Esophagus muscularis mucosa (tissue), 4 donors: ENCODE measurements around the gene PXDN. TPM values are rescaled to one million over a fixed set of nuclear protein-coding genes. Genes with fewer than 3 reads are reported as not detected.

Experiments used
- DNase-seq: peaks from one replicate; pipeline ENCODE4 v3.0.0-alpha.2; 2017; ENCODE audit errors: extremely low spot score
- H3K27ac ChIP-seq, 4 donors: fragments of 200-600 bp; sonication (generic); replicated peaks in 1 of 4; 1 replicate in 3 of 4; 2 replicates in 1 of 4; pipeline ENCODE4 v1.5.1; 2016 to 2019; ENCODE audit warnings: mild to moderate bottlenecking in 1 of 4
- H3K27me3 ChIP-seq, 4 donors: fragments of 200-600 bp; sonication (generic); one replicate each; pipeline versions ENCODE4 v1.5.1 to v1.6.0; 2016 to 2019
- H3K36me3 ChIP-seq, 4 donors: fragments of 200-600 bp; sonication (generic); one replicate each; pipeline ENCODE4 v1.5.1; 2016 to 2019
- H3K4me1 ChIP-seq, 4 donors: fragments of 200-600 bp; sonication (generic); one replicate each; pipeline ENCODE4 v1.5.1; 2016 to 2019
- H3K4me3 ChIP-seq, 4 donors: fragments of 200-600 bp; sonication (generic); 1 replicate in 2 of 4; 2 replicates in 2 of 4; pipeline ENCODE4 v1.5.1; 2016 to 2019; ENCODE audit warnings: mild to moderate bottlenecking in 4 of 4, moderate library complexity in 1 of 4
- H3K9me3 ChIP-seq, 4 donors: fragments of 200-600 bp; sonication (generic); 1 replicate in 3 of 4; 2 replicates in 1 of 4; pipeline ENCODE4 v1.5.1; 2016 to 2019
- CTCF ChIP-seq, 3 experiments: fragments of 200-600 bp in 2 of 3; fragments of 450-650 bp in 1 of 3; sonication (generic) in 2 of 3; IDR thresholded peaks; one replicate each; pipeline ENCODE4 v1.5.1; 2017 to 2019; ENCODE audit warnings: antibody characterized with exemption in 3 of 3, mild to moderate bottlenecking in 2 of 3, moderate library complexity in 1 of 3
- EP300 ChIP-seq: sonication (generic); formaldehyde crosslinking; IDR thresholded peaks from one replicate; pipeline ENCODE4 v1.6.1; 2017; ENCODE audit warnings: antibody characterized with exemption
- POLR2A ChIP-seq: fragments of 450-650 bp; IDR thresholded peaks from one replicate; pipeline ENCODE4 v1.6.1; 2017; ENCODE audit warnings: antibody characterized with exemption, moderate library complexity, mild to moderate bottlenecking, low read depth
- POLR2AphosphoS5 ChIP-seq, 2 donors: sonication (generic); formaldehyde crosslinking; IDR thresholded peaks; one replicate each; pipeline ENCODE4 v1.6.1; 2017; ENCODE audit warnings: antibody characterized with exemption in 2 of 2
- WGBS: methylation state at CpG from one replicate; pipeline ENCODE4 v1.1.5; 2018; 5-methylcytosine and 5-hydroxymethylcytosine counted together
- intact Hi-C: fragments of 100-400 bp; cut with DNase I; formaldehyde crosslinking; loops from one replicate; pipeline ENCODE4 v1.15.1; 2023
- total RNA-seq, 4 donors: library from RNA; depleted of rRNA; stranded (reverse); fragments of >200 nt; gene quantifications; one replicate each; pipeline versions ENCODE4 v1.1.0 to v1.2.1, GENCODE V29; 2016

The PXDN gene
- total RNA-seq, 4 donors from 2014 or later = 19.9 to 81.6 (median 50.1) TPM

- TF ChIP-seq POLR2AphosphoS5 (IDR thresholded peaks at IDR 0.05) (no peak), POLR2A (no peak), CTCF (IDR thresholded peaks at IDR 0.05) (no peak), EP300 (no peak)
- intact Hi-C loops = no loop called here
- Histone ChIP-seq H3K4me1 (no peaks in the 10 kb centered on the region), H3K27me3 (no peaks in the 10 kb centered on the region), H3K27ac (no peak overlapping the region), H3K36me3 (no peaks in the 10 kb centered on the region), H3K4me3 (no peak overlapping the region), H3K9me3 (no peaks in the 10 kb centered on the region)
- 77% methylated on average over 6 of the region's 6 CpGs for WGBS
- no peak for DNase-seq
Measured at GRCh38 chr2:1612391-1613077, 131.8 kb downstream of the PXDN start.

GRCh38 chr2:1611886-1612285, 132.4 kb downstream of the PXDN start:
- H3K27me3 ChIP-seq = no peaks in the 10 kb centered on the region
- DNase-seq = no peak
- H3K36me3 ChIP-seq = no peaks in the 10 kb centered on the region
- no peaks in the 10 kb centered on the region for H3K4me1 ChIP-seq
- no peak overlapping the region for H3K27ac ChIP-seq
- no peak overlapping the region for H3K4me3 ChIP-seq
- intact Hi-C loops = no loop called here
- TF ChIP-seq EP300 (no peak), POLR2A (no peak), POLR2AphosphoS5 (IDR thresholded peaks at IDR 0.05) (no peak)
- H3K9me3 ChIP-seq = no peaks in the 10 kb centered on the region
- WGBS = 90% methylated on average over 8 of the region's 8 CpGs

- Histone ChIP-seq H3K4me3 (no peak overlapping the region), H3K9me3 (no peaks in the 10 kb centered on the region), H3K27me3 (no peaks in the 10 kb centered on the region), H3K27ac (no peak overlapping the region), H3K36me3 (no peaks in the 10 kb centered on the region), H3K4me1 (peaks cover 6 to 12% (median 10%) of the 10 kb centered on the region in 4 donors)
- intact Hi-C loops = no loop called here
- 87% methylated on average over 10 of the region's 18 CpGs for WGBS
- no peak for TF ChIP-seq POLR2A
- TF ChIP-seq EP300 = no peak
- TF ChIP-seq POLR2AphosphoS5 (IDR thresholded peaks at IDR 0.05) = no peak
- TF ChIP-seq CTCF (IDR thresholded peaks at IDR 0.05) = no peak
- DNase-seq = no peak
Measured at GRCh38 chr2:1610096-1610485, 134.2 kb downstream of the PXDN start.

- DNase-seq = no peak
- no peaks in the 10 kb centered on the region for H3K36me3 ChIP-seq
- no peak for TF ChIP-seq POLR2AphosphoS5 (IDR thresholded peaks at IDR 0.05)
- no peak overlapping the region for H3K4me3 ChIP-seq
- peaks cover 10 to 15% (median 13%) of the 10 kb centered on the region in 4 donors for H3K4me1 ChIP-seq
- no peaks in the 10 kb centered on the region for H3K27me3 ChIP-seq
- intact Hi-C loops = no loop called here
- WGBS = 75% methylated on average over 12 of the region's 12 CpGs
- H3K9me3 ChIP-seq = no peaks in the 10 kb centered on the region
- no peak overlapping the region for H3K27ac ChIP-seq
Measured at GRCh38 chr2:1609485-1610095, 134.7 kb downstream of the PXDN start.

GRCh38 chr2:1609040-1609439, 135.3 kb downstream of the PXDN start:
- DNase-seq = no peak
- H3K4me1 ChIP-seq = peaks cover 12 to 15% (median 13%) of the 10 kb centered on the region in 4 donors
- WGBS = 74% methylated on average over 3 of the region's 3 CpGs
- TF ChIP-seq EP300 (no peak), POLR2A (no peak), POLR2AphosphoS5 (IDR thresholded peaks at IDR 0.05) (no peak), CTCF (IDR thresholded peaks at IDR 0.05) (no peak)
- H3K9me3 ChIP-seq = no peaks in the 10 kb centered on the region
- H3K27ac ChIP-seq = no peak overlapping the region
- no peaks in the 10 kb centered on the region for H3K27me3 ChIP-seq
- intact Hi-C loops = no loop called here
- H3K36me3 ChIP-seq = no peaks in the 10 kb centered on the region
- H3K4me3 ChIP-seq = no peak overlapping the region
